GM21619 (cell line): ENCODE data around the gene BTAF1.

Source experiments
- ATAC-seq: cut with Tn5 transposase; IDR thresholded peaks from one replicate; pipeline ENCODE4 v1.9.1; 2021; ENCODE audit not compliant: unreplicated experiment

Gene BTAF1

DNA sequence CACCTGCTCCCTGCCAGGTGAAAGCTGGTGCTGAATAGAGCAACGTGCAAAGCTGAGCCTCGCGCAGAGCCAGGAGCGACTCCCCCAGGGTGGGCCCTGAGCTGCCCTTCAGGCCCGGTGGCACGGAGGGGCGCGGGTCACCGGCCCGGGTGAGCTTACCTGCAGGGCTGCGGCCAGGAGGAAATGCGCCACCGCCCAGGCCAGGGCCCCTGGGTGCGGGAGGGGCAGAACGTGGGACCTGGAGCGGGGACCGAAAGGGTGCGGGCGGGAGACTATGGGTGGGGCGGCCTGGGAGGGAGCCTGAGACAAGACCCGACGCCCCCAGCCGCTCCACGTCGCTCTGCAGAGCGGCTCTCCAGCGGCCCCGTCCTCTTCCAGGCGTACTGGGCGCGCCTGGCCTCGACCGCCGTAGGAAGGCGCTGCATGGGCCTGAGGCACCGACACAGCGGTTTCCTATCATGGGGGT lies 122.1 kb downstream of the BTAF1 start:
- ATAC-seq, result no peak

GRCh38 chr10:92047215-92047614 lies 123.6 kb downstream of the BTAF1 start:
- no peak for ATAC-seq

DNA sequence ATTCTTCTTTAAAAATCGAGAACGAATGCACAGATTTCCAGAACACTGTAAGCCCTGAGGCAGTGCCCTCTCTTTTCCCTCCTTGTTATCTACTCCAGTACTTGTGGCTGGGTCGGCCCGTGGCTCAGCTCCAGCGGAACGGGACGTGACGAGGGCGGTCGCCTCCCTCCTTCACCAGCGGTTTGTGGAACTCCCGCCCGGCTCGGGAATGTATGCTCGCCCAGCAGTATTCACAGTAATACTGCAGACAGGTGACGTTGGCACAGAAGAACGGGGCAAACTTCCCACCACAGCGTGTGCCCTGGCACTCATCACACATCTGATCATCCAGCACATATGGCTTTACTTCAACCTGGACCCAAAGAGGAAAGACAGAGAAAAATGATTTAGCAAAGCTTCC lies 128.5 kb downstream of the BTAF1 start:
- ATAC-seq, result no peak

DNA sequence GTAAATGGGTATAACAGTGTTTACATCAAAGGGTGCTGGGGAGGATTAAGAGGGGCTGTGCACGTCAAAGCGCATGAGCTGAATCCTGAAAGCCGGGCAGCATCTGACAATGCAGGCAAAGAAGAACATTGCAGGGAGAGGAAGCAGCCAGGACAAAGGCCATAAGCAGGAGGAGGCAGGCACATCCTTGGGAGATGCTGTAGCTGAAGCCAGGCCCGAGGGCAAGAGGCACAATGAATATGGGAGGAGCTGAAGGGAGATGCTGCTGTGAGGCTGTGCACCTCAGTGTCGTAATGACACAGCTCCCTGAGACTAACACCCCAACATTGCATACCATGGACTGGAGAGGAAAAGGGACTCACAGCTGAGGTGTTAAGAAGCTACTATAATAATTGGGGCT lies 129.2 kb downstream of the BTAF1 start:
- ATAC-seq, result no peak

DNA sequence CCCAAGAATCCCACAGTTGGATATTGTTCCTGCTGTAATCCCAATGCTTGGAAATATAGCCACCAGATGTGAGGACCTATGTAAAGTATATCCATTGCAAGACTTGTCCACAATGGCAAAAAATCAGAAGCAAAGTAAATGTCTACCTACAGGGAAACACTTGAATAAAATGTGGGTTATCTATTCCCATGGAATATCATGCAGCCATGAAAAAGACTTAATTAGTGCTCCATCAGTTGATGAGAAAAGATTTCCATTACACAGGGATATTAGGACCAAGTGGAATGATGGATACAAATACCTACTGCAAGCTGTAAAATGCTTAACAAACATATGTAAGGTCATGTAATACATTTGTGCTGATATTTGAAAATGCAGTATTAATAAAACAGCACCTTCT lies 131.2 kb downstream of the BTAF1 start:
- ATAC-seq, result no peak

DNA sequence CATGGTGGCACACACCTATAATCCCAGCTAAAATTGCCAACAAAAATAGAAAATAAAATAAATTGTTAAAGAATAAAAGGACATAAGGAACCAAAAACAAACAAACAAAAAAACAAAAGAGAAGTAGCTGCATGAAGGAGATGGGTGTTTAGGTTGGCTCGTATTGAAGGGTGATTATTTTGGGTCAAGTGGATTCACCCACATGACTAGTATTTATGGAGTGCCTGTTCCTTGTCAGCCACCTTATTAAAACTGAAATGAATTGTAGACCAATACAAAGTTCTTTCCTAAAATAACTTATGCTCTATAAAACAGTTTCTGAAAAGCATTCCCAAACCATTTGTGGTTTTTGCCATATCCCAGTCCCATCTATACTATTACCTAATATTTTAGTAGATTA lies 138.7 kb downstream of the BTAF1 start:
- ATAC-seq, result no peak

DNA sequence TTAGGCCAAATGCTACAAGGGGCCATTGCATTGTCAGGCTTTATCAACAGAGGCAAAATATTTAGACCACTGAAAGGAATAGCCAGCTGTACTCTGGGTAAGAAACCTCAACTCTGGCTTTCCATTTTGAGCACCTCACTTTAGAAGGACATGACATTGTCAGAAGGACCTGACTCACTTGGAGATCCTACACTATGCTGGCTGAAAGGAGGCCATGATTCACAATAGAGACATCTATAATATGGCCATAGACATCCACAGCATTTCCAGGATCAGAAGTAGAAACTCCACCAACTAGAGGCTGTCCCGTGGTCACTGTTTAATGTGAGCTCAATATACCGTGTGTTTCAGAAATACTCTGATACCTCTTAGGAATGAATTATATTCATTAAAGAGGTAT lies 140.9 kb downstream of the BTAF1 start:
- no peak for ATAC-seq

DNA sequence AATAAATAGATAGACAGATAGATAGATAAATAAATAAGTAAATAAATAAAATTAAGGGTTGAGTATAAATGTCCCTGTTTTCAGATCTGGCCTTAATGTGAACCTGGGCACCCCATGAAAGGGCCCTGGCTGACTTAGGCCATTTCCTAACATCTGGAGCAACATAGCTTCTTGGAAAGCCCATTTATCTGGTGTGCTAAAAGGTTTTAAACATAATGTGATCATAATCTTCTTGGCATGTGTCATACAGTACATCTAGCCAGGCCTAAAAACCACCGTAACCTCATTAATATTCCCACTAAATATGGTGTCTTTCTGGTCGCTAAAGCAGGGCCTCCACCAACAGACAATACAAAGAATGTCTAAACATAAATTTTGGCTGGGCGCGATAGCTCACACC lies 142.8 kb downstream of the BTAF1 start:
- no peak for ATAC-seq

GRCh38 chr10:92068900-92069299 lies 145.3 kb downstream of the BTAF1 start:
- no peak for ATAC-seq

DNA sequence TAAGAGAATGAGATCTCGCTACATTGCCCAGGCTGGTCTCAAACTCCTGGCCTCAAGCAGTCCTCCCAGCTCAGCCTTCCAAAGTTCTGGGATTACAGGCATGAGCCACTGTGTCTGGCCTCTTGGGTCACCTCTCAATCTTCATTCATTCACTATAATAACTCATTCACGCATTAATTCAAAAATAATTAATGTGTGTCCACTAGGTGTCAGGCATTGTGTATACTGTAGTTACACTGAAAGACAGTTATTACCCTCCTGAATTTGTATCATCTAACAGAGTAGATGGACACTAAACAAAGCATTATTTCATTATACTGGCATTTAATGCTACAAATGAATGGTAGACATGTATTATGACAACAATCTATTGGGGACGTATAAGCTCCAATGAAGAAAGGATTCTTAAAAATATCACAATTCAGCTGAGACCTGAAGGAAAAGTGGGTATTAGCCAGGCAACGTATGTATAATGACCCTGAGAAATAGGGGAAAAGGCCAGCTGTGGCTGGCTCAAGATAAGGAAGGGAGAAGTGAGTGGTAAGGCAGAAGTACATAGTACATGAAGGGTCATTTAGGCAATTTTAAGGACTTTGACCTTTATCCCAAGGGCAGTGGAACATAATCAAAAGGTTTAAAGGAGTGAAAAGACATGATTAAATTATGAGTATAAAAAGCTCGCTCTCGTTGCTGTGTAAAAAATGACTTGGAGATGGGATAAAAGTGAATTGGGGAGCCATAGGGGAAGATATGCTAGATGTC lies 150.7 kb downstream of the BTAF1 start:
- ATAC-seq, result no peak

GRCh38 chr10:92075829-92076228 lies 152.3 kb downstream of the BTAF1 start:
- no peak for ATAC-seq

DNA sequence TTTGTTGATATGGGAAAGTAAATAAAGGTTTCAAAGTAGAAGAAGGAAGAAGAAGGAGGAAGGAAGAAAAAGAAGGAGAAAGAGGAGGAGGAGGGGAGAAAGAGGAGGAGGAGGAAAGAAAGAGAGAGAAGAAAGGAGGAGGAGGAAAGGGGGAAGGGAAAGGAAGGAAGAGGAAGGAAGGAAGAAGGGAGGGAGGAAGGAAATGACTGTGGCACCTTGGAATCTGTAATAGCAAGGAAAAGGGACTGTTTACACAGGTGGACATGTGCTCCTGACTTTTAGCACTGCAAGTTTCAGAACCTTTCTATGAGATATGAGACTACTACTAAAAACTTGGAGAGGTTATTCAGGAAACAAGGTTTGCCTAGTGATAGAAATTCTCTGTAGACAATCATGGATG lies 153.2 kb downstream of the BTAF1 start:
- no peak for ATAC-seq

GRCh38 chr10:92079003-92079402 lies 155.4 kb downstream of the BTAF1 start:
- no peak for ATAC-seq
